Kidney tubule cell (primary cell): ENCODE results near the gene SLAMF8.

Source experiments
- DNase-seq: peaks from one replicate; pipeline ENCODE4 v3.0.0-alpha.2; 2018; ENCODE audit warnings: low spot score

Gene SLAMF8

DNA sequence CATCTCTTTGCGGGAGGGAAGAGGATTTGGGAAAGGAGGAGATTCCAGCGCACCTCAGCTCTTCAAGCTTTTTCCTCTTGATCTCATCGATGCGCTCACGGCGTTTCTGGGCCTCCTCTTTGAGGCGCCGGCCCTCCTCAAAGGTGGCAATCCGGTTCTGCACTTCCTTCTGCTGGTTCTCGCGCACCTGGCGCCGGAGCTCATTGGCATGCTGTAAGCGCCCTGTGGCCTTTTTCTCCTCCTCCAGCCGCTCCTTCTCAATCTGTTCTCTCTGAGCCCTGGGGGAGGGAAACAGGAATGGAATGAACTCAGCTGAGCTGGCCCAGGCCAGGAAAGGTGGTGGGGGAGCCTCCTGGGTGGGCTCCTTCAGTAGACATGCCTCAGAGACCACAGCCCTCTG lies 46.2 kb downstream of the SLAMF8 start:
- DNase-seq: no peak

DNA sequence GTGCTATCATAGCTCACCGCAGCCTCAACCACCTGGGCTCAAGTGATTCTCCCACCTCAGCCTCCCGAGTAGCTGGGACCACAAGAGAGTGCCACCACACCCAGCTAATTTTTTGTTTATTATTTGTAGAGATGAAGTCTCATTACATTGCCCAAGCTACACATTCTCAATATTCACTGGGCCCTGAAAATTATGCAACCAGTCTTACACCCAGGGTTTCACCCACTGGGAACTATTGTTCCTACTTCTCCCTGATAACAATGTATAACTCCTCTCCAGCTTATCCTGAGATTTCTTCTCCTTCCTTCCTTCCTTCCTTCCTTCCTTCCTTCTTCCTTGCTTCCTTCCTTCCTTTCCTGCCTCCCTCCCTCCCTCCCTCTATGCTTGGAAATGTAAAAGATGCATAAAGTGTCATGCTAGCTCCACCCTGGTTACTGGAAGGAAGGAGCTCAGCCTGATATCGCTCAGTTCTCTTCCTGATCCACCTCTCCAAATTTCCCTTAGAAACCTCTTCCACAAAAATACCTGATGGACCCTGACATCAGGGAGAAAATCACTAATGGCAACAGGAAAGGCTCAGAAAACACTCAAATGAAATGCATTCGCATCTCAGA lies 47.0 kb downstream of the SLAMF8 start:
- DNase-seq: no peak

DNA sequence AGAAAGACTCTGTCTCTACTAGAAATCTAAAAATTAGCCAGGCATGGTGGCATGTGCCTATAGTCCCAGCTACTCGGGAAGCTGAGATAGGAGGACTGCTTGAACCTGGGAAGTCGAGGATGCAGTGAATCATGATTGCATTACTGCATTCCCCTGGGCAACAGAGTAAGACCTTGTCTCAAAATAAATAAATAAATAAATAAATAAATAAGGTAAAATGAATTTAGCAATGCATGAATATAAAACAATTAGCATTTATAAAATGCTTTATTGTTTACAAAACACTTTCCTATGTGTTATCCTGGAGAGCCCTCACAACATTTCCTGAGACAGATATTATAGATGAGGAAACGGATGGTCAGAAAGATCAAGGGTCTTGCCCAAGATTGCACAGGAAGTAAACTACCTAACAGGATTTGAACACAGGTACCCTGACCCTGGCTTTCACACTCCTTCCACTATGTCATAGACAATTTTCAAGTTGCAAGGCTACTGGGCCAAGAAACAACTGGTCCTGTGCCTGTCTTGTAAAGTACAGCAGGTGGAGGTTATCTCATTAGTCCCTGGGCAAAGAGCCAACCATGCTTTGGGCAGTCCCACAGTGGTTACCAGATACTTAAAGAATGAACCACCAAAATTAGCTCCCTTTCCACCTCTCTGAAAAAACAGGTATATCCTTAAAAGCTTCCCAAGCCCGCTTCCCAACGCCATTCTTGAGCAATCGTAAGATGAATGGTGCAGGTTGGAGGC lies 51.2 kb downstream of the SLAMF8 start:
- DNase-seq: no peak

DNA sequence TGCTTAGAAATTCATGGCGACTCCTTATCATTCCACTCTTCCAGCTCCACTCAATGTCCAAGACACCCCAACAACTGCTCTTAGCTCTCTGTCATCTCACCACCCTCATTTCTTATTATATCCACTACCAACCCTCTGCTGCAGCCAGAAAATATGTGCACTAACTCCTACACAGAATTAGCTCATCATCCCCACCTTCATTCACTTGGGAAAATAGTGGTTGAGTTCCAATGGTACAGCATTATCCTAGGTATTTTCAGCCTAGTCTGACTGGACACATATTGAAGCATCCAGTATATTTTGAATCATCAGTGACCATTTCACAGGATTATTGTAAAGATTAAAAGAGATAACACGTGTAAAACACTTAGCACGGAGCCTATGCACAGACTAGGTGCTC lies 52.5 kb downstream of the SLAMF8 start:
- DNase-seq: no peak

DNA sequence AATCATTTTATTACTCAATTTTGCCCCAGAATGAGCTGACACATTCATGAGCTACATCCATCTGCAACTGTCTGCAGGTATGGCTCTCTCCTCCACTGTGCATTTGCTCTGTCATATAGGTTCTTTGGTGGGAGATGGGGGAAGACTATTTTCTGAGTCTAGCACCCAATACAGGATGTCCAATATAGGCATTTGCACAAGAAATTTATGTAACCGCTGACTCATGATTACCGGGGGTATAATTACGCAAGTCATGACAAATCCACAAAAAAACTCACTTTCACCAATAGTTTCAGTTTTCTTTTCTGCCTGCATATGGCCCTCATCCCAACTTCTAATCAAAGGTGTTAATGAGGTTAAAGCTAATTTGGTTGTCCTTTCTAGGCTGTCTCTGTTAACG lies 53.3 kb downstream of the SLAMF8 start:
- DNase-seq: peak; percentile 41

DNA sequence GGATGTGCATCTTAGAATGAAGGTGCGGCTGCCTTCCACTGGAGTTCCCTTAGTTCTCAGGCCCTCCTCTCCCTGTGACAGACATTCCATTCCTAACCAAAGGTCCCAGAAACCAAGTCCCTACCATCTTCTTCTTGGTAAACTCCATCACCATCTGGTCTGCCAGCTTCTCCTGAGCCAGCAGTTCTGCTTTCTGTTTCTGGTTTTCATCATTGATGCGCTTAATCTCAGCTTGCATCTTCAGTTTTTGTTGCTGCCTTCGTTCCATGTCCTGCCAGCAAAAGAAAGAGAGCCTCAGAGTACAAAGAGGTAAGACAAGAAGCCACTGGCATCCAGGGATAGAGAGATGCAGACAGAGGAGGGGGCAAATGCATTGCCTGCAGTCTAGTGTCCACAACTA lies 53.8 kb downstream of the SLAMF8 start:
- DNase-seq: no peak

DNA sequence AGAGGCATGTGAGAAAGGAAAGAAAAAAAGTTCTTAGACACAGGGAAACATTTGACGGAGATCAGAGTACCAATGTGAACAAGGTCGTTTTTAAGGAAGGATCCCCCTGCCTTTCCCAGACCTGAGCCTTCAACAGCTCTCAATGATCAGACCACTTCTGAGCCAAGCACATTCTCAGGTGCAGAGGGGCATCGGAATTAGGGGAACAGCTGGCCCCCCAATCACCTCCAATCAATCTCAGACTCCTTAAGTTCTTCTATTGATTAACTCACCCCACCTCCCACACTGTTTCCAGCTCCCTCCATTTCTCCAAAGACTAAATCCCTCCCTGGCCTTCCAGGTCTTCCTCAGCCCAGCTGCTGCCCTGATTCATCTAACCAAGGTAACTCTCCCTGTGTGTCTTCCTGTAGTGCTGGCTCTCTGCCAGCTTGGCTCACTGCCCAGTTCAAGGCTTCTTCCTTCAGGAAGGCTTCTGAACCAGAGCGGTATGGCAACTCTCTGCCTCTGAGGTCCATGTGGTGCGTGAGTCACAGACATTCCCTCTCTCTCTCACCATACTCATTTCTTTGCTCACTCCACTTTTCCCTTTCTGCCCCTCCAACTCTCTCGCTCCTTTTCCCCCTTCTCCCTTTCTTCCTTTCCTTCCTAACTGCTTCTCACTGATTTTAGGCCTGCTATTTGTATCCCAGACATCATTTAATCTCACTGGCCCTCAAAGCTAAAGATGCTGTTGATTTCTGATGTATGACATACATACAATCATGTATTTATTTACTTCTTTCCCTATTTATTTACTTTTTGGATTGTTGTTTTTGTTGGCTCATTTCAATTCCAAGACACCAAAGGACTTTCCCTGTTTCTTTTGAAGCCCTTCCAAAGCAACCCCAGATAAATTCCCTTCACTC lies 55.2 kb downstream of the SLAMF8 start:
- DNase-seq: peak; percentile 100

DNA sequence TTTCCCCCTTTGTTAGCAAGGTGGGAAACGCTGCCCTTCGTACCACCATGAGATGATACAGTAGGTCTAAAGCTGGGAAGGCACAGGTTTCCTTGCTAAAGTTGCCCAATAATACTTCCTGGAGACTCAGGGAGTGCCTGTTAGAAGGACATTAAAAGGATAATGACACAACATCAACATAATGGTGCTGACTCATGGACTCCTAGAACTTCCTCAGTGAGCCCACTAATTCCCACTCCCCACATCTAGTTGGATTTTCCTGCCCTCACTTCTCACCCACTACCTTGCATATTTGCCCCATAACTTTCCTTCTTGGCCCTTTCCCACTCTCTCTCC lies 55.8 kb downstream of the SLAMF8 start:
- peak; percentile 70 for DNase-seq

DNA sequence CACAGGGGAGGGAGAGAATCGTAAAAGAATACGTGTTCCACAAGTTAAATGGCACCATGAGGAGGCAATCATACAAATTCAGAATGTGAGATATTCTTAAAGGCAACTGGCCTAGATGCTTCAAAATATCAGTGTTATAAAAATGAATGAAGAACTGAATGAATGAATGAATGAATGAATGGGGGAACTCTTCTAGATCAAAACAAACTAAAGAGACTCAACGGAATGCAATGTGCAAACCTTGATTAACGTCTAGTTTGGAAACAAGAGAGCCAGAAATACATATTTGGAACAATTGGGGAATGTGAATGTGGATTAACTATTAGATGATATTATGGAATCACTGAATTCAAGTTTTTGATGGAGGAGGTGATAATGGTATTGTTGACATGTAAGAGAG lies 56.5 kb downstream of the SLAMF8 start:
- DNase-seq: no peak

DNA sequence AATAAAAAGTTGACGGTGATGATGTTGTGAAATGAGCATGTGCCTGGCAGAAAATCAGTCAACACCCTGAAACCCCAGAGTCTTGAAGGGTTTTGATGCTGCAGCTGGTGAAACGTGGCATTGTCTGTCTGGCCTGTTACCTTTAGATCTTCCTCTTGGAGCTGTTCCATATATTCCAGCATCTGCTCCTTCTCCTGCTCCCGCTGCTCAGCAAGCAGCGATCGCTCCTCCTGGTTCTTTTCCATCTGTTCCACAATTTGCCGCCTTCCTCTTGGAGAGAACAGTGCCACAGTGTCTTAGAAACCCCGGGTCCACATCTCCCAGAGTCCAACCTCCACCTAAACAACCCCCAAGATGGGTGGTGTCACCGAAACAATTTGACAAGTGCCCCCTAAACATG lies 57.6 kb downstream of the SLAMF8 start:
- DNase-seq: no peak
